NCI-H1048 (cell line): ENCODE results near the gene SPINT2.

Experiments used
- DNase-seq: peaks from one replicate; lab custom pipeline; 2025; lab: John Stamatoyannopoulos, UW

Gene SPINT2

DNA sequence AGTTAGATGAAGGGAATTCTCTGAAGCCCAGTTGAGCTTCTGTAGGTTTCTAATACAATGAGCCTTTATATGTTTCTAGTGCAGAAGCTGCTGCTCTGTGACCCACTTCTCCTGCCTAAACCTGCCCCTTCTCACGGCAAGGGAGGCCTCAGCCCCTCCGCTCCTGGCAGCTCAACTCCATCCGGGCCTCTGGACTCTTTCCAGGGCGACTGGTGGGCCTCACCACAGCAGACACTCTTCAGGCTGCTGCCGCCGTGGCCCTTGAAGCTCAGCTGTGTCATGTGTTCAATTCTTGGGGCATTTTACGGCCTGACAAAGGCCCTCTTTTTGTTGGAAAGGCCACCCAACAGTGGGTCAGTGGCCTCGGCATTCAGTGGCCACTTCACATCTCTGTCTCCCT, 29.7 kb downstream of the SPINT2 start:
- DNase-seq, result no peak

DNA sequence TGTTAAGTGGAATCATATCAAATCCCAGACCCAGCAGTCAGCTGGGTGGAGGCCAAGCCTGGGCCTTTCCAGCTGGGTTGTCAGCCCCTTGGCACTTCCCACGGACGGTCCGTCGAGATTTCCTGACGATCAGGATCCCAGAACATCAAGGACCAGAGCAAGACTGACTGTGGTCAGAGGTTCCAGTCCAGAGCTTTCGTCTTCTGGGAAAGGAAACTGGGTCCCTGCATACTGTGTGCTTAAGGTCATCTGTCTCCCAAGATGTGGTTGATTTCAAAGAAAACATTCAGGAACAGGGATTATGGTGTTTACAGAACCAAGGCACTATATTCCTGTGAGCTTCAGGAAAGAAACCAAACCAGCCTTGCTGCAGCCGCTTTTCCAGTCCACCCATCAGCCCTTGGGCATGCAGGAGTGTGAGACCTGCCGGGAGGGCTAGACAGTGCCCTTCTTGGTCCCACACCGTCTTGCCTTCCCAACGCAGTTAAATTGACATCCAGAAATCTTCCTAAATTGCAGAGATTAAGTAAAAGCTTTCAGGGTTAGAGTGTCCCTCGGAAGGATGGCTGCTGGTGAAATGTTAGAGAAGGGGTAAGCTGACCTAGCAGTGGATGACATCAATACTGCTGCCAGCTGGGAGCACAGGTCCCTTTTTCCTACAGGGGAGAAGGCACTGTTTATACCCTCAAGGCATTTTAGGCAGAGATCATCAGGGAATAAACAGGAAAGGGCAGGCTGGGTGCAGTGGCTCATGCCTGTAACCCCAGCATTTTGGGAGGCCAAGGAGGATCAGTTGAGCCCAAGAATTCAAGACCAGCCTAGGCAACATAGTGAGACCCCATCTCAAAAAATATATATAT, 34.7 kb downstream of the SPINT2 start:
- no peak for DNase-seq

DNA sequence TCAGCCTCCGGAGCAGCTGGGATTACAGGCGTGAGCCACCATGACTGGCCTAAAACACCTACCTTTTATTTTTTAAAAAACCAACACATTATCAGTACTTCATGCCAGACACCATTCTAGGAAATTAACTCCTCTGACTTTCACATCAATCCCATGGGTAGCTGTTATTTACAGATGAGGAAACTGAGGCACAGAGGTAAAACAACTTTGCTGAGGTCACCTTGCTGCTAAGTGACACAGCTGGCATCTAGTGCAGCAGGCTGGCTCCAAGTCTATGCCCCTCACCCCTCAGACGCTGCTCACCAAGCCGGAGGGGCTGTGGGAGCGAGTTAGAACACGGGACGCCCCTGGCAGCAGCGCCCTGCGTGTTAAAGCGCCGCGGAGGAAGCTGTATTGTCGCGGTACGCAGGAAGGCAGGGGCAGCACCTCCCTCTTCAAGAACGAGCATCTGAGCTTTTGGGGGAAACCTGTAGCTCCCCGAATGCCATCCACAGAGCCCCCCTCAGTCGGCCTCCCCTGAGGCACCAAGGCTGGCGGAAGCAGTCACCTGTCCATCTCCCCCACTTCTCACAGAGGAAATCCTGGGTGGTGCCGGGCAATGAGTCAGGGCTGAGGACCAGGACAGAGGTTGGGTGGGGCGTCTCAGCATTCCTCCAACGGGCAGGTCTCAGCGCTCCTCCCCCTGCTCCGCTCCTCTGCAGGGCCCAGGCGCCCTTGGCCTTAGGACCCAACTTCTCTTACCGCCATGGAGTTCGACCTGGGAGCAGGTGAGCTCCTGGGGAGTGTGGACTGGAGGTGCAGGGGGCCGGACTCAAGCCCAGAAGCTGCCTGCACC, 39.4 kb downstream of the SPINT2 start, which contains the start of gene C19orf33:
TSS of gene C19orf33 (plus strand) at position 735 of the 835 bp plus-strand sequence. CDS start at position 746, 11 bp downstream.
- DNase-seq, result no peak

DNA sequence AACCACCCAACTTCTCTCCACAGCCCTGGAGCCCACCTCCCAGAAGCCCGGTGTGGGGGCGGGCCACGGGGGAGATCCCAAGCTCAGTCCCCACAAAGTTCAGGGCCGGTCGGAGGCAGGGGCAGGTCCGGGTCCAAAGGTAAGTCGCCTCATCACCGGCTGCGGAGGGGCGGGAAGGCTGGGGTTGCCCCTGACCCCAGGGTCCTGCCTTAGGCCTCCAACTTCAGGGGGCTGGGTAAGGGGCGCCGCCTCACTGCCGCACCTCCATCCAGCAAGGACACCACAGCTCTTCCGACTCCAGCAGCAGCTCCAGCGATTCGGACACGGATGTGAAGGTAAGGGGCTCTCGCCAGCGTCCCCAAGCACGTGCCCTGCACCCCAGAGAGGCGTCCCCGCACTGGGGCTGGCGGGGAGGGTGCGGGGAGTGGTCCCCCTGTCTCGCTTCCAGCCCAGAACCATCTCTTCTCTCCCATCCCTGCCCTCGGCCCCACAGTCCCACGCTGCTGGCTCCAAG, 40.0 kb downstream of the SPINT2 start:
- DNase-seq, result no peak

DNA sequence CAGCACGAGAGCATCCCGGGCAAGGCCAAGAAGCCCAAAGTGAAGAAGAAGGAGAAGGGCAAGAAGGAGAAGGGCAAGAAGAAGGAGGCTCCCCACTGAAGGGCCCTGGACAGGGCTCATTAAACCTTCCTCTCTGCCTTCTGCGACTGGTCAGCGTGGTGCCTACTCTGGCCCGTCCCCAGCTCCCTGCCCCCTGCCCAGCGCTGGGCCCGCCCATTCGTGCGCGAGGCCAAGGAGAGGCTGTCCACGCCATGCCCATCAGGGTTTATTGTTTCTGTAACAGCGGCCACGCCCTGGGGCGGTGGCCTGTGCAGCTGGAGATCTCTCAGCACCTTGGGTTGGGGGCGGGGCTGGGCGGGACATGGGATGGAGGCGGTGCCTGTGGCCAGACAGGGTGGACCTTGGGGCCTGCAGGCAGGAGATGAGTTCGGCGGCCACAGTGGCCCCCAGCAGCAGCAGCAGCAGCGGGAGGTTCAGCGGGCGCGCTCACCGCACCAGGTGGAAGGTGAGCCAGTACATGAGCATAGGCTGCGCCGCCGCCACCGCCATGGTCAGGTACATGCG, 40.6 kb downstream of the SPINT2 start:
- no peak for DNase-seq

- DNase-seq, result no peak
Observed at GRCh38 chr19:38306236-38306635, 41.9 kb downstream of the SPINT2 start.

DNA sequence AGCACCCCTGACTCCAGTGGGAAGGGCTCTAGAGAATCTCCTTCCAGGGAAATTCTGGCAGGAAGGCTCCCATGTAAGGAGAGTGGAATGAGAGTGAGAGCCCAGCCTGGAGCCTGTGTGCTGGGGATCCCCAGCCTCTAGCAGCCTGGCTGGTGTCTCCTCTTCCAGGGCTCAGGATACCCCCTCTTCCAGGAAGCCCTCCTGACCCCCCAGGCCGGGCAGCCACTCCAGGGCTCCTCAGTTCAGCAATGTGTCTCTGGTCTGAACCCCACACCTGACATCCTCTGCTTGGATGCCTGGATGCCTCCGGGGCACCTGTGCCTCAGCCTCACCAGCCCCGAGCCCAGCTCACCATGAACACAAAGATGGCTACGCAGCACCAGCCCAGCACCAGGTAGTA, 42.7 kb downstream of the SPINT2 start:
- no peak for DNase-seq

DNA sequence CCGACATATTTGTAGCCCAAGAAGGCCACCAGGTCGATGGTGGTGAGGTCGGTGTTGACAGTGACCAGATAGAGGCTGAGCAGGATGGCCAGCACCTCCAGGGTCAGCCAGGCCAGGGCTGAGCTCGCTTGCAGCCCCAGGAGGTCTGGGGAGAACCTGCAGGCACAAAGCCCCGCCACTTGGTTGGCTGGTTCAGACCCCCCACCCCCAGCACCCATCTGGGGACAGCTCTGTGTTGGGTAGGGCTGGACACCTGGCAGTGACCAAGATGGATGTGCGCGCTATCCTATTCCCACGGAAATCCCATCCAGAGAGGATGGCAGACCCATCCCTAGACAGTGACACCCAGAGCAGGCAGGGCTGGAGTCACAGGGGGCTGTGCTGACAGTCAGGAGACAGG, 43.2 kb downstream of the SPINT2 start:
- DNase-seq, result no peak

- DNase-seq, result no peak
Observed at GRCh38 chr19:38308006-38308766, 43.8 kb downstream of the SPINT2 start.

DNA sequence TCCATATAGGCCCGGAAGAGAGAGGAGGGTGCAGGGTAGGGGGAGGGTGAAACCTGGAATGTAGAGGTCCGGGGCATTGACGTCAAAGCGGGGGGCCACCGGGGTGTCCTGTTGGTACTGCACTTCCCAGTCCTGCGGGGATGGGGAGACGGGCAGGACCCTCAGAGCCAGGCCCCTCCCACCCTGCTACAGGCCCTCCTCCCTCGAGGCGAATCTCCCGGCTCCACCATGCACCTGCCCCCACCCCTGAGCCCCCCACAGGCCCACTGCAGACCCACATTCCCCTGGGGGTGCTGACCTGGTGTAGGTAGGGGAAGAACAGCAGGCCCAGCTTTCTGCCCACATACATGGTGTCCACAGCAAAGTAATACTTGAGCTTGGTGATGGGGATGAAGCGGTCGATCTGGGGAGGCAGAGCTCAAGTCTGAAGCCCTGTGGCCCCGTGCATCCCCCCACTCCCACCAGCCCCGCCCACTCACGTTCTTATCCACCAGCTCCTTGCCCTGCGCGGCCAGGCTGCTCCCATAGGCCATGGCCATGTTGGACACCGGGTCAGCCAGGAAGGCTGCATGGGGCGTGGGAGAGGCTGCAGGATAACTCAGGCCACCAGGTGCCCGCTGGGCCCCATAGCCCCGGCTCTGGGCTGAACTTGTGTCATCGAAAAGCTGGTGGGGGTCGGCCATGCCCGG, 44.7 kb downstream of the SPINT2 start:
- DNase-seq, result no peak

DNA sequence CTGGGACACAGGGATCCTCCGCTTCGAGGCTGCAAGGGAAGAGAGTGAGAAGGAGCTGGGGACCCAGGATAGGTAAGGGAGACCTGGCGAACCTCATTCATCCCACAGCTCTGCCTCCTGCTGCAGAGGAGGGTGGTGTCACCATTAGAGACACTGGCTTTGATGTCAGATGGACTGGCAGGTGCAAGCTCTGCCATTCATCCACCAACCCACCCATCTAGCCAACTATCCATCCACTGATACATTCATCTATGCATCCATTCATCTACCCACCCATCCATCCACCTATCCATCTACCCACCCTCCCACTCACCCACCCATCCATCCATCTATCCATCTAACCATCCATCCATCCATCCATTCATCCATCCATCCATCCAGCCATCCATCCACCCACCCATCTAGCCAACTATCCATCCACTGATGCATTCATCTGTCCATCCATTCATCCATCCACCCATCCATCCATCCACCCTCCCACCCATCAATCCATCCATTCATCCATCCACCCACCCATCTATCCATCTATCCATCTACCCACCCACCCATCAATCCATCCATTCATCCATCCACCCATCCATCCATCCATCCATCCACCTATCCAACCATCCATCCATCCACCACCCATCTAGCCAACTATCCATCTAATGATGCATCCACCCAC, 45.4 kb downstream of the SPINT2 start:
- no peak for DNase-seq

- DNase-seq, result no peak
Observed at GRCh38 chr19:38310279-38310670, 45.9 kb downstream of the SPINT2 start.

- DNase-seq, result no peak
Observed at GRCh38 chr19:38310986-38311385, 46.6 kb downstream of the SPINT2 start.

DNA sequence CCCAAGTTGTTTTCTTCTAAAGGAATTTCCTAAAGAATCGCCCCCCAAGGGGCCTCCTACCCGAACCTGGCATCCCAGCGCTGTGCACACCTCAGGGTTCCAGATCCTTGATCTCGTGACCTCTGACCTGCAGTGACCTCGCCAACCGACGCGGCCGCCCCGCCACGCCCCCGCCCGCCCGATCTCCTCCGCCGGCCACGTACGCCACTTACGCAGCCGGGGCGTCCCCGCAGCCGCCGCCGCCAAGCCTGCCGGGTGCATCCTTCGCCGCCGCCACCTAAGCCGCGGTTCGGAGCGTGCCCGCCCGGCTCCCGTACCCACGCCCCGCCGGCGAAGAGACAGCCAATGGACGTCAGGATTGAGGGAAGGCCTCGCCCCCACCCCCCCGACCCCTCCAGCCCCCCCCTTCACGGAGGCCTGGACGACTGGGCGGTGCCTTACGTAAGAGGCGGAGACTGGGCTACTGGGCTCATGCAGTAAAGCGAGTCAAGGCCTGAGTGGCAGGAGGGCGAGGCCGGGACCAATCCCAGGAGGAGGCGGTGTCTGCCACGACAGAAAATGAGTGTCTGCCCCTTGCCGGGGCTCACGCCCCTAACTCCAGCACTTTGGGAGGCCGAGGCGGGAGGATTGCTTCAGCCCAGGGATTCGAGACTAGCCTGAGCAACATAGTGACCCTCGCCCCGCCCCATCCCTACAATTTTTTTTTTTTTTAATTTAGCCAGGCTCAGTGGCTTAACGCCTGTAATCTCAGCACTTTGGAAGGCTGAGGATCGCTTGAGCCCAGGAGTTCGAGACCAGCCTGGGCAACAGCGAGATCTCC, 51.5 kb downstream of the SPINT2 start, which contains the start of gene YIF1B:
TSS of gene YIF1B (minus strand) at position 291 of the 820 bp plus-strand sequence. CDS start at position 261, 30 bp downstream.
- peak; percentile 90 for DNase-seq

- no peak for DNase-seq
Observed at GRCh38 chr19:38316477-38317067, 52.2 kb downstream of the SPINT2 start.

- no peak for DNase-seq
Observed at GRCh38 chr19:38317104-38317612, 52.8 kb downstream of the SPINT2 start.

GRCh38 chr19:38318660-38319059, 54.3 kb downstream of the SPINT2 start:
- no peak for DNase-seq

DNA sequence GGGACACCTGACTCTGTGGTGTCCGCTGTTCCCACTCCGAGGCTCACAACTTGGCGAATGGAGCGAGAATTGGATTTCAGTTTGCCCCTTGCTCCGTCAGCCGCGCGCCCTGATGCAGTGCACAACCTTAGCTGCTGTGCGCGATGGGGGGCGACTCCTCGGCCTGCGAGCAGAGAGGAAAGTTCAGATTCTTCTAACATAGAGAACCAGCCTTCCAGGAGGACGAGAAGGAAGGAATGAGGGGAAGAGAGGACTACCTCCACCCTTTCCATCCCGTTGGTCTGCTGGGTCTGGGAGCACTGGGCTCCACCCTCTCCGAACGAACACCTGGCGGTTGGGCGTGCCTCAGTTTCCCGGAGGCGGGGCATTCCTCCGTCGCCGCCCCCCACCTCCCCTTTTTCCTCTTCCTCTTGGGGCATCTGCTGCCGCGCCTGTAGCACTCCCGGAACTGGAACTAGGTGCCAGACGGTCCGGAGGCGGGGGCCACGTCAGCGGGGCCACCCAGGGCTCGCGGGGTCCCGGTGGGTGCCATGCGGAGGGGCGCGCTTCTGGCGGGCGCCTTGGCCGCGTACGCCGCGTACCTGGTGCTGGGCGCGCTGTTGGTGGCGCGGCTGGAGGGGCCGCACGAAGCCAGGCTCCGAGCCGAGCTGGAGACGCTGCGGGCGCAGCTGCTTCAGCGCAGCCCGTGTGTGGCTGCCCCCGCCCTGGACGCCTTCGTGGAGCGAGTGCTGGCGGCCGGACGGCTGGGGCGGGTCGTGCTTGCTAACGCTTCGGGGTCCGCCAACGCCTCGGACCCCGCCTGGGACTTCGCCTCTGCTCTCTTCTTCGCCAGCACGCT, 55.3 kb downstream of the SPINT2 start, which contains the start of gene KCNK6:
TSS of gene KCNK6 (plus strand) at position 425 of the 838 bp plus-strand sequence. CDS start at position 531, 106 bp downstream.
- DNase-seq, result no peak
